HG03520 (cell line): ENCODE results near the gene GSE1.

Experiments used
- ATAC-seq: cut with Tn5 transposase; IDR thresholded peaks from one replicate; pipeline ENCODE4 v1.9.1; 2021; ENCODE audit warnings: mild to moderate bottlenecking, moderate library complexity; ENCODE audit not compliant: unreplicated experiment

Gene GSE1

GRCh38 chr16:85616607-85617321 lies 3.6 kb downstream of the GSE1 start:
- ATAC-seq = no peak

GRCh38 chr16:85617948-85618347 lies 4.8 kb downstream of the GSE1 start:
- no peak for ATAC-seq

GRCh38 chr16:85618521-85618920 lies 5.4 kb downstream of the GSE1 start:
- no peak for ATAC-seq

GRCh38 chr16:85619101-85619891 lies 6.2 kb downstream of the GSE1 start:
- ATAC-seq = no peak

- ATAC-seq = no peak
These were observed 7.3 kb downstream of the GSE1 start for GRCh38 chr16:85620374-85620773.

DNA sequence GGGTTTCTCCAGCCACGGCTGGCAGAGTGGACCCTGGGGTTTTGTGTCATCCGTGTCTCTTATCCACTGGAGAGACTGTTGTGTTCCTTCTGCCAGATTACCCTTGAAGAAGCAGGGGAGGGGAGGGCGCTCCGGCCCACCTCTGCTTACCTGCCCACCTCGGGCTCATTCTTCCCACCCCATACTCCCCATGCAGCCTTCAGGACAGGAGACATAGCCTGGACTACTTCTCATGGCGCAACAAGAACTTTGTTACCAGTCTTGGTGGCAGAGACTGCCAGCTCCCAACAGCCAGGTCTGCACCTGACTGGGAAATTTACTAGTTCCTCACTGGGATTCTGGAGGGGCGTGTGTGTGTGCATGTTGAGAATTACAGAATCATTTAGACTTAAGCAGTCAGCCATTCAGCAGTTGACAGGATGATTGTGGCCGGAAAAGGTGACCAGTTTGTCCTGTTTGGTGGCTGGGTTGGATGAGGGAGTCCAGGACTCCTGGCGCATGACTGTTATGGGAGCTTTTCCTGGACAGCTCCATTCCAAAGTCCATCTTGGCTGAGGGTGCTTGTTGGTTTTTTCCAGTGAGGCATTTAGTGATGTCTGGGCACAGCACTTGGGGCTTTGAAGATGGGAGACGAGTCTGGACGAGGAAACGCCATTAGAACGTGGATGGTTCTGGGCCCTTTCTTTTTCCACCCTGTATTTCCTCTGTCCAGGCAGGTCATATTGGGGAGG lies 8.7 kb downstream of the GSE1 start:
- ATAC-seq = no peak

DNA sequence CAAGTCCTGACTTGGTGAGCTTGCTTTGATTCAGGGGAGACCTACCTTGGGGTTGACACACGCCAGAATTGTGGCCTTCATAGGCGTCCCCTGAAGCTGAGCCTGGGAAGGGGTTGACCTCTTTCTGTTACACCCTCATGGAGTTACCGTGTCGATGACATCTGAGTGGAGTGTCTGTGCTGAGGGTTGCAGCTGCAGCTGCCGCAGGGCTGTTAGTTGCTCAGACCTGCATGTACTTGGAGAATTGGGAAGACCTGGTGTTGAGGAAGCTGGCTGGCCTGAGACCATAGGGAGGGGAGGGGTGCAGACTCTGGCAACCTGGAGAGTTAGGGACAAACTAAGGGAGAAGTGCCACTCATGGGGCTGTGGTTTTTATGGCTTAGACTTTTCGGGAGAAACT lies 9.6 kb downstream of the GSE1 start:
- no peak for ATAC-seq

DNA sequence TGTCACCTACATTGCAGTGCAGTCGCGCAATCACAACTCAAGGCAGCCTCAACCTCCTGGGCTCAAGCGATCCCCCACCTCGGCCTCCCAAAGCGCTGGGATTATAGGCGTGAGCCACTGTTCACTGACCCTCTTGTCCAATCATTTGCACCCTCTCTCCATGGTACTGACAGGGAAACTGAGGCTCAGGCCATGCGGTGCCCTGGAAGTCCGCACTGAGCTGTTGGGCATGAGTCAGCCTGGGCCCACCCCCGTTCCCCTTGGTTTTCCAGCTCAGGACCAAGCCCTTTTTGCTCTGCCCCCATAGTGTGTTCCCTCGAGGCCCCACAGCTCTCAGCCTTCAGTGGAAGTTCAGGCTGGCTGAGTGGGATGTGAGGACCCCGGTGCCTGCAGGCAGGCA lies 10.1 kb downstream of the GSE1 start:
- ATAC-seq = no peak

DNA sequence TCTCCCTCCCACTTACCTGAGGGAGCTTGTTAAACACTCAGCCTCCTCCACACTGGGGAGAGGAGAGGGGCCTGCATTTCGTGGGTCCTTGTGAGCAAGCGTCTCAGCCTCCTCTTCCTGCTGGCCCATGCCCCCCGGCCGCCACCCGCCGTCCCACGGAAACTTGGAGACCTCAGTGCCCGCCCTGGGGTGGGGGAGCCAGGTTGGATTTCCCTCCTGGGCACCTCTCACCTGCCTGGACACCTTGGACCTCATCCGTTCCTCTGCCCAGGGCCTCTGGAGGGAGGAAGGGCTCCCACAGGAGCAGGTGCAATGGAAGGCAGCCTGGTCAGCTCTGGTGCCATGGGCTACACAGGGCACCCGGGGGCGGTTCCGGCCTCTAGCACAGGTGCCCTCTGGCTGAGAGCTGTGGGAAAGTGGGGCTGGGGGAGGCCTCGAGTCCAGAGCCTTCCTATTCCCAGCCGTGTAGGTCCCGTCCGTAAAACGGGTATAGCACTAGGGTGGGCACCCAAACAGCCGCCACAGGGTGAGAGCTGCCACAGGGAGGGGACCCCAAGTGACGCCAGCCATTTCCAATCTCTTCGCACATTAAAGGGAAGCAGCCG lies 11.0 kb downstream of the GSE1 start:
- ATAC-seq = no peak

DNA sequence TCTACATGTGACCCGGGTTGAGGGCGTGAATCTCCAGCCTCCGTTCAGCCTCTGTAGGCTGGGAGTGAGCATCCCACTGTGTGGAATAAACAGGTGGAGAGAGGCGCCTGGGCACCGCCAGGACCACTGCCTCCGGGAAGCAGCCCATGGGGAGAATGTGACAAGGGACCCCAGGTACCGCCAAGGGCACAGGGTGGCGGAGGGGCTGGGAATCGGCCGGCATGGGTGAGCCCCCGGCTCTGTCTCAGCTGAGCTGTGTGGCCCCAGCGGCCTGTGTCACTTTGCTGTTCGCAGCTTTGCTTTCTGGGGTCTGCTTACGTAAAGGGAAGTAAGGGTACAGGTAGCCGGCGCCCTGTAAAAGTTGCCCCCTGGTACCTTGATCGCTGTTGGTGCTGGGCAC lies 11.5 kb downstream of the GSE1 start:
- ATAC-seq = no peak

- ATAC-seq = no peak
These were observed 11.9 kb downstream of the GSE1 start for GRCh38 chr16:85625053-85625452.

DNA sequence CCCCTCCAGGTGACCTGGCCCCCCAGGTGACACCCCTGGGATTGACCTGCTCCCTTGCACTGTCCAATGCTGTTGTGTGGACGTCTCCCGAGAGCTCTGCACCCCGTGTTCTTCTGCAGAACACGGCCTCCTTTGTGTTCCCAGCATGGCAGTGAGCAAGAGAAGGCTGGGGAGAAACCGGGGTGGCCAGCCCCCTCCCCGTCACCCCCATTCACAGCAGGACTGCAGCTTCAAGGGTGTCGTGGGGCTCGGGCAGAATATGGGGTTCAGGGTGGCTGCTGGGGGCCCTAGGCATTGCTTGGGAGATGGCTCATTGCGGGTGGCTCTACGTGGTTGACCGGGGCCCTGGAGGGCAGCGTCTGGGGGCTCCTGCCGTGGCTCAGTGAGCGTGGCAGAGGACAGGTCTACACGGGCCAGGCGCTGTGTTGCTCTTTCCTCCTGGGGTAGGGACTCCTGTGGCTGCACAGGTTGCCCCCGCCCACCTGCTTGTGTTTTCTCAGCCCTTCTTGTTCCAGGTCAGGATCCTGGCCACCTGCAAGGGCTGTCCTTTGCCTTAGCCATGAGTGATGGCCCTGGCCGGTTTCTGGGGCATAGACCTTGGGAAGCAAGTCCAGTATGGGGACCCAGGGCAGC lies 12.5 kb downstream of the GSE1 start:
- no peak for ATAC-seq

GRCh38 chr16:85626191-85626981 lies 13.3 kb downstream of the GSE1 start:
- no peak for ATAC-seq

DNA sequence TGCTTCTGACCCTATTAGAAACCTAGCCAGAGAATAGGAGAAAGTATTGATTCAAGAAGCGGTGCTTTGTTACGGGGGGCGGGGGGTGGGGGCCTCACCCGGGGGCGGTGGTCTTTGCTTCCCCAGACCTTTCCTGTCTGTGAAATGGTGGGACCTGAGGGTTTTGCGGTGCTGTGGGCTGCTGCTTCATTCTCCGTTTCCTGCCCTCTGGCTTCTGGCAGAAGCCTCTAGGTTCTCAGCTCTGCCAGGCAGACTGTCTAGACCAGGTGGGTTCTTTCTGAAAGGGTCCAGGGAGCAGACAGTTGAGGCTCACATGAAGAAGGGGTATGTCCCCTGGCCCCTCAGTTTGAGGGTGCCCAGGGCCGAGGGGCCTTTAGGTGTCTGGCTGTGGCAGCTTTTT lies 14.0 kb downstream of the GSE1 start:
- no peak for ATAC-seq

DNA sequence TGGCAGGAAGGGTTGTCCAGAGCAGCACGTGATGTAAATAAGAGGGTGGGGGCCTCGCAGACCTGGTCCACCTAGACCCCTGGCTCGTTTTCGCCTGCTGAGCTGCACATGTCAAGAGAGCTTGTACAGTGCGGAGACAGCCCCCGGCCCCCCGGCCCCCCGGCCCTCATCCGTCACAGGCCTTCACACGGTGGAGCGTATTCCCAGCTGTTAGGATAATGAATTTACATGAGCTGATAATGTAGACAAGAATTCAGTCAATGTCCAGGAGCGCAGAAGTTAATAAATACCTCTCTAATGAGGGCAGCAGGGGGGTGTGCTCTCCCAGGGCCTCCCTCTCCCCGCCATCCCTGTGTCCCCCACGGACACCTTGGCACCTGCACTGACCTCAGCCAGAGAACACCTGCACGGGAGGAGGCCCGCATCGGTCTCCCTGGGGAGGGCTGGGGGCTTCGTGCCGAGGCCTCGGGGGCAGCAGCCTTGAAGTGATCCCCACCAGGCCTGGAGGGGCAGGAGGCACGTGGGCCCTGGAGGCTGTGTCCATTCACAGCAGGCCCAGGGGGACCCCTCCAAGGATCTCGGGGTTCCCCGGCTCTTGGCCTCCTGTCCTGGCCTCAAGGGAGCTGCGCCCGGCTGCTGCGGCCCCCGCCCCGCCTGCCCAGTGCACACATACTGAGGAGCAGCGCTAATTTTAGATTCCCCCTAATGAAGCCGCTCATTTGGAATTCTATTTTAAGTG lies 14.6 kb downstream of the GSE1 start:
- ATAC-seq = no peak

DNA sequence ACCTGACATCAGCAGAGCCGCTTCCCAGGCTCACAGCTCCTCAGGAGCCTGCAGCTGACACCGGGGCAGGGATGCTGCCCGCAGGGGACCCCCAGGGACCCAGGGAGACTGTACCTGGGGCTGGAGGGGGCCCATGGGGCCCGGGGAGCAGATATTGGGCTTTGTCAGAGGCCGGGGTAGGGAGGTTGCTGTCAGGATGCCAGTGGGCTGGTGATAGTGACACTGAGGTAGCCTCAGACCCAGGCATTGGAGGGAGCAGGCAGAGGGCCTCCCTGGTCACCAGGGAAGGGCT lies 15.1 kb downstream of the GSE1 start:
- no peak for ATAC-seq

GRCh38 chr16:85628645-85629044 lies 15.5 kb downstream of the GSE1 start:
- ATAC-seq = no peak

GRCh38 chr16:85629326-85629725 lies 16.2 kb downstream of the GSE1 start:
- ATAC-seq = no peak

DNA sequence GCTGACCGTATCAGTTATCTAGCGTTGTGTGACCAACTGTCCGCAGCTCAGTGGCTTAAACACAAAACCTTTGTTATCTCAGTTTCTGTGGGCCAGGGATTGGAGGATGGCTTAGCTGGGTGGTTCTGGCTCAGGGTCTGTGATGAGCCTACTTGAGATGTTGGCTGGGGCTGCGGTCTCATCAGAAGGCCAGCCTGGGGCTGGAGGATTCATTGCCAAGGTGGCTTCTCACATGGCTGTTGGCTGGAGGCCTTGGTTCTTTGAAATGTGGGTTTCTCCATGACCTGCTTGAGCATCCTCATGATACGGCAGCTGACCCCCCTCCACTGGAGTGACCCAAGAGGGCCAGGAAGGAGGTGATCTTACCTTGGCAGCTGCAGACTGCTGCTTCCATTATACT lies 16.7 kb downstream of the GSE1 start:
- ATAC-seq = no peak

GRCh38 chr16:85631230-85631629 lies 18.1 kb downstream of the GSE1 start:
- ATAC-seq = no peak
